CD14-positive monocyte (primary cell): ENCODE results near the gene SYTL4. TPM values are rescaled to one million over a fixed set of nuclear protein-coding genes. Genes with fewer than 3 reads are reported as not detected.

Experiments
- DNase-seq, 3 donors: peaks; one replicate each; pipeline ENCODE4 v3.0.0-alpha.2; 2011 to 2022
- H2AFZ ChIP-seq: 2 replicates; pipeline ENCODE4 v1.6.0; 2012; ENCODE audit warnings: mild to moderate bottlenecking, low read depth, low read length, inconsistent platforms; ENCODE audit not compliant: insufficient read depth, poor library complexity, severe bottlenecking
- H3K27ac ChIP-seq, 2 donors: 1 replicate in 1 of 2; 2 replicates in 1 of 2; pipeline ENCODE4 v1.5.1; 2012 to 2013; ENCODE audit warnings: low read length in 2 of 2, control low read depth in 1 of 2, inconsistent platforms in 1 of 2, low read depth in 1 of 2, mild to moderate bottlenecking in 1 of 2
- H3K27me3 ChIP-seq, 2 donors: one replicate each; pipeline versions ENCODE4 v1.6.0 to v1.6.1; 2011 to 2013; ENCODE audit warnings: low read length in 2 of 2; ENCODE audit not compliant: control insufficient read depth in 2 of 2, insufficient read depth in 2 of 2
- H3K36me3 ChIP-seq, 2 donors: replicated peaks in 1 of 2; 1 replicate in 1 of 2; 2 replicates in 1 of 2; pipeline versions ENCODE4 v1.5.1 to v1.6.1; 2012 to 2013; ENCODE audit warnings: low read length in 2 of 2, control low read depth in 1 of 2, inconsistent platforms in 1 of 2, mild to moderate bottlenecking in 1 of 2; ENCODE audit not compliant: insufficient read depth in 2 of 2, control insufficient read depth in 1 of 2
- H3K4me1 ChIP-seq, 2 donors: 1 replicate in 1 of 2; 2 replicates in 1 of 2; pipeline versions ENCODE4 v1.5.1 to v1.6.1; 2012 to 2013; ENCODE audit warnings: low read length in 2 of 2, control low read depth in 1 of 2, inconsistent platforms in 1 of 2, mild to moderate bottlenecking in 1 of 2, moderate library complexity in 1 of 2; ENCODE audit not compliant: insufficient read depth in 2 of 2, control insufficient read depth in 1 of 2
- H3K4me2 ChIP-seq: replicated peaks from 2 replicates; pipeline ENCODE3; 2012; ENCODE audit warnings: low read length, moderate library complexity, mild to moderate bottlenecking; ENCODE audit not compliant: poor library complexity, severe bottlenecking; ENCODE audit errors: extremely low read depth
- H3K4me3 ChIP-seq, 3 experiments: fragments of 200-600 bp in 1 of 3; sonication (generic) in 1 of 3; replicated peaks in 1 of 3; 1 replicate in 2 of 3; 2 replicates in 1 of 3; pipeline ENCODE4 v1.5.1; 2011 to 2013; ENCODE audit warnings: low read length in 3 of 3, mild to moderate bottlenecking in 3 of 3, control low read depth in 2 of 3, low read depth in 2 of 3, inconsistent platforms in 1 of 3, moderate library complexity in 1 of 3
- H3K79me2 ChIP-seq: 2 replicates; pipeline ENCODE4 v1.6.0; 2012; ENCODE audit warnings: mild to moderate bottlenecking, control low read depth, inconsistent platforms, low read length, moderate library complexity; ENCODE audit not compliant: insufficient read depth
- H3K9ac ChIP-seq: 2 replicates; pipeline ENCODE4 v1.6.0; 2017; ENCODE audit warnings: low read length, mild to moderate bottlenecking; ENCODE audit not compliant: insufficient read depth, poor library complexity, severe bottlenecking
- H3K9me3 ChIP-seq, 2 donors: replicated peaks in 1 of 2; 1 replicate in 1 of 2; 2 replicates in 1 of 2; pipeline versions ENCODE4 v1.5.1 to v1.6.1; 2012 to 2013; ENCODE audit warnings: low read length in 2 of 2, control low read depth in 1 of 2; ENCODE audit not compliant: control insufficient read depth in 1 of 2, insufficient read depth in 1 of 2
- H4K20me1 ChIP-seq: 2 replicates; pipeline ENCODE4 v1.6.0; 2012; ENCODE audit warnings: mild to moderate bottlenecking, low read length, control low read depth, moderate library complexity; ENCODE audit not compliant: insufficient read depth
- H3K27ac Mint-ChIP-seq, 7 donors: one replicate each; pipeline ENCODE4 v1.8.0; 2020; ENCODE audit warnings: mild to moderate bottlenecking in 7 of 7, mixed read lengths in 7 of 7, moderate library complexity in 6 of 7, inconsistent platforms in 2 of 7
- H3K27me3 Mint-ChIP-seq, 3 donors: one replicate each; pipeline ENCODE4 v1.8.0; 2021 to 2022; ENCODE audit warnings: low read depth in 3 of 3, mild to moderate bottlenecking in 3 of 3, mixed read lengths in 3 of 3, moderate library complexity in 3 of 3, inconsistent platforms in 1 of 3
- H3K36me3 Mint-ChIP-seq, 2 donors: one replicate each; pipeline ENCODE4 v1.8.0; 2020; ENCODE audit warnings: mixed read lengths in 2 of 2, inconsistent platforms in 1 of 2, mild to moderate bottlenecking in 1 of 2
- H3K4me1 Mint-ChIP-seq: one replicate; pipeline ENCODE4 v1.8.0; 2020; ENCODE audit warnings: mild to moderate bottlenecking, mixed read lengths
- H3K4me3 Mint-ChIP-seq, 2 donors: one replicate each; pipeline ENCODE4 v1.8.0; 2020; ENCODE audit warnings: mild to moderate bottlenecking in 2 of 2, mixed read lengths in 2 of 2, moderate library complexity in 1 of 2
- H3K9me3 Mint-ChIP-seq, 7 donors: one replicate each; pipeline ENCODE4 v1.8.0; 2020 to 2022; ENCODE audit warnings: mixed read lengths in 7 of 7, mild to moderate bottlenecking in 6 of 7, moderate library complexity in 6 of 7, inconsistent platforms in 2 of 7
- CTCF ChIP-seq: fragments of 200-600 bp; IDR thresholded peaks from one replicate; pipeline ENCODE4 v1.8.0; 2022; ENCODE audit warnings: antibody characterized with exemption, mild to moderate bottlenecking
- WGBS: methylation state at CpG from one replicate; pipeline ENCODE4 v1.1.5; 2013; ENCODE audit warnings: missing lambda C conversion rate; ENCODE audit not compliant: insufficient coverage; 5-methylcytosine and 5-hydroxymethylcytosine counted together
- intact Hi-C, 2 donors: fragments of 100-400 bp; cut with micrococcal nuclease; formaldehyde crosslinking; loops; one replicate each; pipeline versions ENCODE4 v1.15.0 to v1.15.1; 2023
- polyA plus RNA-seq, 3 donors: library from polyadenylated mRNA; depleted of rRNA in 1 of 3; unstranded in 2 of 3; stranded (reverse) in 1 of 3; fragments of 300-500 nt in 2 of 3; fragments of >200 nt in 1 of 3; fragmentation: Illumina TruSeq in 2 of 3; gene quantifications; 1 replicate in 2 of 3; 2 replicates in 1 of 3; pipeline ENCODE4 v1.2.3, GENCODE V29; 2012 to 2021

Gene SYTL4
- polyA plus RNA-seq, 3 donors = 0.17 TPM; not detected in 2

- H3K4me1 Mint-ChIP-seq = no peaks in the 10 kb centered on the region
- Histone ChIP-seq H3K27me3 (no peaks in the 10 kb centered on the region), H3K9me3 (no peaks in the 10 kb centered on the region), H3K4me1 (no peaks in the 10 kb centered on the region), H3K27ac (no peak overlapping the region), H2AFZ (no peak overlapping the region), H3K4me3 (no peak overlapping the region), H3K4me2 (no peak overlapping the region), H3K36me3 (no peaks in the 10 kb centered on the region), H4K20me1 (no peaks in the 10 kb centered on the region), H3K79me2 (no peaks in the 10 kb centered on the region), H3K9ac (no peak overlapping the region)
- peaks cover 0 to 6% (median 2%) of the 10 kb centered on the region in 7 donors for H3K9me3 Mint-ChIP-seq
- peaks cover 0 to 6% (median 0%) of the 10 kb centered on the region in 3 donors for H3K27me3 Mint-ChIP-seq
- H3K27ac Mint-ChIP-seq = no peak overlapping the region
- H3K4me3 Mint-ChIP-seq = no peak overlapping the region
- no peak for DNase-seq
- TF ChIP-seq CTCF = no peak
- intact Hi-C loops = no loop called here
- no peaks in the 10 kb centered on the region for H3K36me3 Mint-ChIP-seq
Observed at GRCh38 chrX:100721328-100721727, 10.6 kb downstream of the SYTL4 start.

DNA sequence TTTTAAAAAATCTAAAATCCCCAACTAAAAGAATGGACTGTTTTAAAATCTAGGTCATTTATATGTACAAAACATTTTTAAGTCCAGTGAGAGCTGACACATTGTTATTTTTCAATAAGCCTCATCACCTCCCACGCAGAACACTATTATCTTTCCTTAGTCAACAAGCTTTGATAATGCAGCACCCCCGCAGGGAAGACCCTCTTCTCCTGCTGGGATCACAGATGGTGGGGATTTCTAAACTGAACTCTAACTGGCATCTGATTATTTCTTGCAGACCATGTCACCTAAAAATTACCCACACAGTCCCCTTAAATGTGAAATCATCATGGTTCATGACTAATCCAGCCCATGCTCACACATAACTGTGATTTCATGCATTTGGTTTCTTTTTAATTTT lies 11.6 kb downstream of the SYTL4 start:
- intact Hi-C loops = no loop called here
- no peaks in the 10 kb centered on the region for H3K36me3 Mint-ChIP-seq
- no peak overlapping the region for H3K4me3 ChIP-seq
- H3K9me3 ChIP-seq = no peaks in the 10 kb centered on the region
- no peaks in the 10 kb centered on the region for H3K36me3 ChIP-seq
- H3K4me1 Mint-ChIP-seq = no peaks in the 10 kb centered on the region
- TF ChIP-seq CTCF = no peak
- no peak for DNase-seq
- no peaks in the 10 kb centered on the region for H3K27me3 ChIP-seq
- no peak overlapping the region for H3K4me3 Mint-ChIP-seq
- no peak overlapping the region for H3K27ac ChIP-seq
- H2AFZ ChIP-seq = no peak overlapping the region
- H3K9ac ChIP-seq = no peak overlapping the region
- no peaks in the 10 kb centered on the region for H4K20me1 ChIP-seq
- peaks cover 0 to 5% (median 0%) of the 10 kb centered on the region in 3 donors for H3K27me3 Mint-ChIP-seq
- no peak overlapping the region for H3K4me2 ChIP-seq
- H3K27ac Mint-ChIP-seq = no peak overlapping the region
- H3K79me2 ChIP-seq = no peaks in the 10 kb centered on the region
- WGBS = no CpG with 5 or more reads among the region's 2 CpGs
- peaks cover 0 to 6% (median 2%) of the 10 kb centered on the region in 7 donors for H3K9me3 Mint-ChIP-seq
- no peaks in the 10 kb centered on the region for H3K4me1 ChIP-seq
